GM18873 (cell line): ENCODE results near the gene MRTFA.
"Not testable (repeated sequence)": the region's sequence is repeated elsewhere in the genome, so short reads cannot be mapped to it uniquely, and the experiment has no call there.

Experiments
- ATAC-seq: cut with Tn5 transposase; IDR thresholded peaks from one replicate; pipeline ENCODE4 v1.9.1; 2021; ENCODE audit warnings: mild to moderate bottlenecking, moderate library complexity, moderate number of reproducible peaks; ENCODE audit not compliant: unreplicated experiment, low FRiP score

Gene MRTFA

DNA sequence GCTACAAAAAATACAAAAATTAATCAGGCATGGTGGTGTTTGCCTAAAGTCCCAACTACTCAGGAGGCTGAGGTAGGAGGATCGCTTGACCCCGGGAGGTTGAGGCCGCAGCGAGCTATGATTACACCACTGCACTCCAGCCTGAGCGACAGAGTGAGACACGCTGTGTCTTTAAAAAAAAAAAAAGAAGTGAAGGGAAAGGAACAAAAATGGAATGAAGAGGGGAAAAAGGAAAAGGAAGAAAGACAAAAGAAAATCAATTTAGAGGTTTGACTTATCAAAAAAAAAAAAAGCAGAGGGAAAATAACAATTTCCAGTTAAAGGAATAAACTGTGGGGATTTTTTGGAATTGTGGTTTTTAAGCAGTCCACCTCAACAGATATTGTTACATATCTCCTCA lies 36.8 kb downstream of the MRTFA start:
- ATAC-seq, result no peak

DNA sequence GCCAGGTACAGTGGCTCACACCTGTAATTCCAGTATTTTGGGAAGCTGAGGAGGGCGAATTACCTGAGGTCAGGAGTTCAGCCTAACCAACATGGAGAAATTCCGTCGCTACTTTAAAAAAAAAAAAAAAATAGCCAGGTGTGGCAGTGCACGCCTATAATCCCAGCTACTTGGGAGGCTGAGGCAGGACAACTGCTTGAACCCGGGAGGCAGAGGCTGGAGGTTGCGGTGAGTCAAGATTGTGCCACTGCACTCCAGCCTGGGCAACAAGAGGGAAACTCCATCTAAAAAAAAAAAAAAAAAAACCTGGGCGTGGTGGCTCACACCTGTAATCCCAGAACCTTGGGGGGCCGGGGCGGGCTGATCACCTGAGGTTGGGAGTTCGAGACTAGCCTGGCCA lies 37.8 kb downstream of the MRTFA start:
- not testable (repeated sequence) for ATAC-seq

- ATAC-seq, result no peak
These were observed 38.7 kb downstream of the MRTFA start for GRCh38 chr22:40597526-40598430.

DNA sequence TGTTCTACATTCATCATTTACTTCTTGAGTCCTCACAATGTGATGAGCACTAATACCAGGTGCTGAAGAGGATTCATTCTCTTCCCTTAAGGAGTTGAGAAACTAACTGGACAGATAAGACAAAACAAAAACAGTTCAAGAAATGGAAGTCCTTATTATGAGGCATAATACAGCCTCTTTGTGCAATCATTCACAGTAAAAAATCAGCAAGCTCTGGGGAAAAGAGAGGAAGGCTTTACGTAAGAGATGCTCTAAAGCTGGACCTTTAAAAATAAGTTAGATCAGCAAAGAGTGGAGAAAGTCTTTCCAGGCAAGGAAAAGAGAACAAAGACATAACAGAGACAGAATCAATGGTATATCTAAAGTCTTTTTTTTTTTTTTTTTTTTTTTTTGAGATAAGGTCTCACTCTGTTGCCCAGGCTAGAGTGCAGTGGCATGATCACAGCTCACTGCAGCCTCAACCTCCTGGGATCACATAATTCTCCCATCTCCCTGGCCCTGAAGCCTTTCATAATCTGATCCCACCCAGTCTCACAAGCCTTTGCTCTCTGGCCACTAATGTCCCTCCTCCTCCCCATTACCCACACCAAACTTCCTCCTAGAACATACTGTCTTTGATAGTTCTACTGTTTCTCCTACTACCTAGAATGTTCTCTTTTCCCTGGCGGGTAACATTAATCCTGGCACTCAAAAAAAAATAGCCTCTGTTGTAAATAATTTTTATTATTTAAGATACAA lies 40.9 kb downstream of the MRTFA start:
- no peak for ATAC-seq

- ATAC-seq, result no peak
These were observed 41.6 kb downstream of the MRTFA start for GRCh38 chr22:40594924-40595323.

DNA sequence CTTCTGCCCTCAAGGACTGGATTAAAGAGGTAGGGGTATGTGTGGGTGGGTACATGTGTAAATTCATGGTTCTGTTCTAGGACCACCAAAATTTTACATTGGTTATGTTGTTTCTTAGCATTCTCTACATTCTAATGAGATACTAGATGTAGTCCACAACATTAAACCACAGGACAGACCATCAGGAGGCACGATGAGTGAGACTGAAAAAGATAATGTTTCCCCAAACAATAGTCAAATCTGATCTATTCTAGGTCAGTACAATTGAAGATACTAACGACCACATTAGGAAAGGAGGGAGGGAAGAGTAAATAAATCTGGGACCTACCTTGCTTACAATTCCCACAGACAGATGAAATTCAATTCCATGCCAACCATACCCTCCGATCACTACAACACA lies 42.2 kb downstream of the MRTFA start:
- no peak for ATAC-seq

DNA sequence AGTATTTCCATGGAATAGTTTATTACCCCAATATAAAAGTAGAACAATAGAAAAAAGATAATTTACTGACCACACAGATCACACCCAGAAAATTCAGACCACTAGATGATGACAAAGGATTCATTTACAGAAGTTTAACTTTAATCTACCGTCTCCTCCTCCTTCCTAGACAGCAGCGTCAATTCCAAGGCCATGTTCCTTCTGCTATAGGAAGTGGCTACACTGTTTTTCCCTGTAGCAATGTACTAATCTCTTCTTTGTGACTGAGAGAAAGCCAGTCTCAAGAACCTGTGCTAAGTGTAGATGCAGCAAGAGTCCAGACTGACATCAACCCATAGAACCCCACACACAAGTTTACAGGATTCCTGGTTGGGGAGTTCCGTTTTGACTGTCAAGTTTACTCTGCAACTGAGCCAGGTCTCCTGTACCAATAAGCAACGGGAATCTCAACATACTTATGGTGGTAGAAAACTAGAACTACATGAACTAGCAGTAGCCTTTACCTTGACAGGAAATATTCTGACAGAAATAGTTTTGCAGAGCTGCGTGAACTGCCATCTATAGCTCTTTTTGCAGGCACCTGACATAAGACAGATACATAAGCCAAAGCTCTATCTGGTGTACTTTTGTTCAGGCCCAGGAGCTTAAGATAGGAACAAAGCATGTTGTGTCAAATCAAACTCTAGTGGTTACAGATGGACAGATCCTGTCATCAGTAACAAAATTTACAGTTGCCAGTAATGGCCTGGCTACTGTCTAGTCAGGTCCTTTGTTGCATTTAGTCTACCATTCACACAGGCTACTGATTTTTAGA lies 42.9 kb downstream of the MRTFA start:
- no peak for ATAC-seq

GRCh38 chr22:40592352-40593113 lies 44.0 kb downstream of the MRTFA start:
- ATAC-seq, result no peak

DNA sequence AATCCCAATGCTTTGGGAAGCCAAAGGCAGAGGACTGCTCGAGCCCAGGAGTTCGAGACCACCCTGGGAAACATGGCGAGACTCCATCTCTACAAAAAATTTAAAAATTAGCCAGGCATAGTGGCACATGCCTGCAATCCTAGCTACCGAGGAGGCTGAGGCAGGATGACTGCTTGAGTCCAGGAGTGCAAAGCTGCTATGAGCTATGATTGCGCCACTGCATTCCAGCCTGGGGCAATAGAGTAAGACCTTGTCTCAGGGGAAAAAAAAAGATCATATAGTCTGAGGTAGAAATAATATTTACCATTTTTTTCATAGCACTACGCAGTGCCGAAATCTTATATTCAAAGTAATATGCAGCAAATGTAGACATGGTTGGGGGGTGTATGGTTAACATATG lies 47.8 kb downstream of the MRTFA start:
- ATAC-seq, result no peak

DNA sequence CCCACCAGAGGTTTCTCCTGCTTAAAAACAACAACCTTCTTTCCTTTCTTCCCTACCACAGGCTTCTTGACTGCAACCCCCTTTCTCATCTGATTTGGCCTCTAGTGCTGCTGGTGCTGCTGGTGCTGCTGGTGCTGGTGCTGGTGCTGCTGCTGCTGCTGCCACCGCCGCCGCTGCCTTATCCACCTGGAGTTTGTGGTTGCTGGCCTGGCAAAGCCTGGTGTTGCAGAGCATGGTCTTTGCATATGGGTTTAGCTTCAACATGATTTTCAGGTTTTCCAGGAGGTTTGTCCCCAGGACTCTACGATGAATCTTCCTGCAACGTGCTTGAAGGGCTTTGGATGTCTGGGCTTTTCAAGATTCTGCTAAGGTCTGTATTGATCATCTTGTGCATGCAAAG lies 49.7 kb downstream of the MRTFA start:
- ATAC-seq, result no peak

- no peak for ATAC-seq
These were observed 51.2 kb downstream of the MRTFA start for GRCh38 chr22:40585310-40585751.

DNA sequence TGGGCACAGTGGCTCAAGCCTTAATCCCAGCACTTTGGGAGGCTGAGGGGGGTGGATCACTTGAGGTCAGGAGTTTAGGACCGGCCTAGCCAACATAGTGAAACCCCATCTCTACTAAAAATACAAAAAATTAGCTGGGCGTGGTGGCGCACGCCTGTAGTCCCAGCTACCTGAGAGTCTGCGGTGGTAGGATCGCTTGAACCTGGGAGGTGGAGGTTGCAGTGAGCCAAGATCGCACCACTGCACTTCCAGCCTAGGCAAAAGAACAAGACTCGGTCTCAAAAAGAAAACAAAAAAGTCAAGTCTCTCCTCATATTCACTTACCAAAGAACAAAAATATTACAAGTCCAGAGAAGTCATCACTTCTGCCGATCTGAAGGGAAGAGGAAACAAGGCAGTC lies 51.8 kb downstream of the MRTFA start:
- ATAC-seq, result not testable (repeated sequence)

- ATAC-seq, result no peak
These were observed 53.3 kb downstream of the MRTFA start for GRCh38 chr22:40583053-40583741.

- ATAC-seq, result no peak
These were observed 54.5 kb downstream of the MRTFA start for GRCh38 chr22:40582063-40582462.

- no peak for ATAC-seq
These were observed 55.9 kb downstream of the MRTFA start for GRCh38 chr22:40580631-40581030.

DNA sequence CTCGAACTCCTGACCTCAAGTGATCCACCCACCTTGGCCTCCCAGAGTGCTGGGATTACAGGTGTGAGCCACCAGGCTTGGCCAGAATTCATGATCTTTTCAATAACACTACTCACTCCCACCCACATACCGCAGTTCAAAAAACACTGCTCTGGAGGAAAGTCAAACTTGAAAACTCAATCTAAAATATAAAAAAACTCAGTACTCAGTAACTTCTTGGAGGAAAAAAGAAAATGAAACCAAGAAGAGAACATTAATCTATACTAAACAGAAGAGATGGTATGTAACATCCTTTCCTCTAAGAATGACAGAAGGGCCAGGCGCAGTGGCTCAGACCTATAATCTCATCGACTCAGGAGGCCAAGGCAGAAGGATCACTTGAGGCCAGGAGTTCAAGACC lies 58.3 kb downstream of the MRTFA start:
- ATAC-seq, result no peak

DNA sequence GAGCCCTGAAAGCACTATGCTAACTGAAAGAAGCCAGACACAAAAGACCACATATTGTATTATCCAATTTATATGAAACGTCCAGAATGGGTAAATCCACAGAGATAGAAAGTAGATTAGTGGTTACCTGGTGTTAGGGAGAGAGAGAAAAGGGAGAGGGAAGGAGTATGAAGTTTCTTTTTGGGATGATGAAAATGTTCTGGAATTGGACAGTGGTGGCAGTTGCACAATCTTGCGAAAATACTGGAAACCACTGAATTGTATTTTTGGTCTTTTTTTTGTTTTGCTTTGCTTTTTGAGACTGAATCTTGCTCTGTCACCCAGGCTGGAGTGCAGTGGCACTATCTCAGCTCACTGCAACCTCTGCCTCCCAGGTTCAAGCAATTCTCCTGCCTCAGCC lies 63.5 kb downstream of the MRTFA start:
- ATAC-seq, result no peak

- no peak for ATAC-seq
These were observed 64.6 kb downstream of the MRTFA start for GRCh38 chr22:40571887-40572286.

- ATAC-seq, result no peak
These were observed 68.7 kb downstream of the MRTFA start for GRCh38 chr22:40567626-40568328.
